NCI-H82 (cell line): ENCODE results near the gene APOBEC3B.
"Not testable (repeated sequence)": the region's sequence is repeated elsewhere in the genome, so short reads cannot be mapped to it uniquely, and the experiment has no call there.

Experiments used
- DNase-seq: peaks from one replicate; lab custom pipeline; 2025; lab: John Stamatoyannopoulos, UW

Gene APOBEC3B

GRCh38 chr22:38967451-38968450 lies 14.4 kb upstream of the APOBEC3B start:
- DNase-seq, result no peak

- no peak for DNase-seq
Measured at GRCh38 chr22:38968801-38969200, 13.3 kb upstream of the APOBEC3B start.

- DNase-seq, result no peak
Measured at GRCh38 chr22:38970551-38970950, 11.6 kb upstream of the APOBEC3B start.

- DNase-seq, result no peak
Measured at GRCh38 chr22:38971202-38971601, 10.9 kb upstream of the APOBEC3B start.

- DNase-seq, result no peak
Measured at GRCh38 chr22:38971791-38972190, 10.4 kb upstream of the APOBEC3B start.

GRCh38 chr22:38972558-38972957 lies 9.6 kb upstream of the APOBEC3B start:
- no peak for DNase-seq

GRCh38 chr22:38973289-38974169 lies 8.6 kb upstream of the APOBEC3B start:
- peak; percentile 48 for DNase-seq

- no peak for DNase-seq
Measured at GRCh38 chr22:38974170-38974825, 7.8 kb upstream of the APOBEC3B start.

GRCh38 chr22:38974826-38975175 lies 7.3 kb upstream of the APOBEC3B start:
- no peak for DNase-seq

- not testable (repeated sequence) for DNase-seq
Measured at GRCh38 chr22:38977289-38977688, 4.9 kb upstream of the APOBEC3B start.

- not testable (repeated sequence) for DNase-seq
Measured at GRCh38 chr22:38980587-38980986, 1.6 kb upstream of the APOBEC3B start.

GRCh38 chr22:38981005-38981991 lies 849 bp upstream of the APOBEC3B start:
- DNase-seq, result no peak

GRCh38 chr22:38984224-38984623 lies 2.1 kb downstream of the APOBEC3B start:
- no peak for DNase-seq

GRCh38 chr22:38984784-38985757 lies 2.9 kb downstream of the APOBEC3B start:
- DNase-seq, result not testable (repeated sequence)

- DNase-seq, result no peak
Measured at GRCh38 chr22:38986629-38987028, 4.5 kb downstream of the APOBEC3B start.

GRCh38 chr22:38987171-38987895 lies 5.2 kb downstream of the APOBEC3B start:
- no peak for DNase-seq

- DNase-seq, result no peak
Measured at GRCh38 chr22:38989466-38989865, 7.3 kb downstream of the APOBEC3B start.

- peak; percentile 36 for DNase-seq
Measured at GRCh38 chr22:38992871-38993371, 10.8 kb downstream of the APOBEC3B start.

GRCh38 chr22:38996105-38996504 lies 14.0 kb downstream of the APOBEC3B start:
- no peak for DNase-seq
